GM12864 (cell line): Measurements from ENCODE around the gene FRYL.

Experiments used
- DNase-seq: peaks from one replicate; pipeline ENCODE4 v3.0.0-alpha.2; 2011; ENCODE audit warnings: low read depth
- H3K4me3 ChIP-seq: 2 replicates; pipeline ENCODE4 v1.5.1; 2011; ENCODE audit warnings: mild to moderate bottlenecking, low read depth, low read length, control low read depth
- CTCF ChIP-seq: IDR thresholded peaks from 2 replicates; pipeline ENCODE4 v1.5.1; 2011; ENCODE audit warnings: low read depth, mild to moderate bottlenecking, moderate library complexity, low read length, control low read depth, inconsistent platforms; ENCODE audit errors: missing control alignments

Gene FRYL

DNA sequence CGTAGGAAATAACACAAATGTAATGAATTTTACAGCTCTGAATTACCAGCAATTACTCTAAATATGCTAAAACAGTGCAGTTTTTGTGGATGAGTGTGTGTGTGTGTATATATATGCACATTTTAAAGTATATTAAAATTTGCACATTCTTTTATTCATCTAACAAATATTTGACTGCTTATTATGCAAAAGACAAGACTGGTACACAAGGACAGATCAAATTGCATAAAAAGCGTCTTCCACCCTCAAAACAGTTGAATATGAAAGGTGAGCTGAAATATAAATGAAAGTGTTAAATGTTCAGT is 276.1 kb downstream of the FRYL start:
- H3K4me3 ChIP-seq, result no peak overlapping the region
- TF ChIP-seq CTCF, result no peak
- no peak for DNase-seq

DNA sequence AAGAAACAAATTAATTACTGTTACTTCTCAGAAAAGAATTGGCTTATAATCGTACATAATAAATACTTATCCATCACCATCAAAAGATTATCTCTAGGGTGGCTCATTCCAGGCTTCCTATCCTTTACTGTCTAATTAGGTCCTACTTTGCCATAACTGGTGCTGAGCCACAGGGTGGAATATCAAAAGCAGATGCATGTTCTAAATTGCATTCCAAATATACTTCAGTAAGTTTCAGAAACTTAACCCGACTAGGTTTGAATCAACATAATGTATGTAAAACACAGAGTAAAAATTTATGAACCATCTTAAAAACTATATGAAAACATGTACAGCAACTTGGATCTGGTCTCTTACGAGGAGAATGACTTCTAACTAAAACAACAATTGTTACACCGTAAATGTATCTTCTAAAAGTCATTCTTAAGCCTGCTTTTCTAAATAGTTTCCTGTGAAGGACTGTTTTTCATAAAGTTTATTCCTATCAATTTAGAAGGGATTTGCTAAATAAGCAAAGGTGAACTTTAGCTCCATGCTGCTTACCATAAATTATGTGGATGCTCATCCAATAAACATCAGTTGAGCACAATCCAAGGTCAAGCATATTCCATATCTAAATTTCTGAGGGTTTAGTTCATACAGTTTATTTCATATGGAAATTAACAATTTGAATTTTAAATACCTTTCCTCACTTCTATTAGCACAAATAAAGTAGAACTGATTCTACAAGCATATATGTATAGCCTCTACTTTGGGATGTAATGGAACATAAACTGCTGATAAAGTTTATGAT is 276.6 kb downstream of the FRYL start:
- no peak for DNase-seq
- no peak overlapping the region for H3K4me3 ChIP-seq
- no peak for TF ChIP-seq CTCF

GRCh38 chr4:48499551-48500066 is 280.5 kb downstream of the FRYL start:
- no peak for TF ChIP-seq CTCF
- DNase-seq, result peak; percentile 26
- H3K4me3 ChIP-seq, result no peak overlapping the region

DNA sequence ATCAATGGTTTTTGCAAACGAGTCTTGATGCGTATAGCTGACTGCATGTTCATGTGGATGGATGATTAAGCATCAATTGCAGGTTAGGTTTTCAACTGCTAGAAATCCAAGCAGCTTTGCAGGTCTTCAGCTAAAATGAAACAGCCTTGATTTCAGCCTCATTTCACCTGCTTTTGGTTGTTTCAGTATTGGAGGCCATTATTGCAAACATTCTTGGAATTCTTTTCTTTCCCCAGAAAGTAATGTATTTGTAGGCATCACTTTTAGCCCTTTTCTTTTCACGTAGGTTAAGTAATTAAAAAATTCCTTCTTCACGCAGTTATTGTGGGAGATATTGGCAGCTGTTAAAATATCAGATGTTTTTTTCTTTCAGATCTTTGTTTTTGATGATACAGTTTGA is 281.2 kb downstream of the FRYL start:
- no peak for DNase-seq
- TF ChIP-seq CTCF, result no peak
- H3K4me3 ChIP-seq, result no peak overlapping the region

DNA sequence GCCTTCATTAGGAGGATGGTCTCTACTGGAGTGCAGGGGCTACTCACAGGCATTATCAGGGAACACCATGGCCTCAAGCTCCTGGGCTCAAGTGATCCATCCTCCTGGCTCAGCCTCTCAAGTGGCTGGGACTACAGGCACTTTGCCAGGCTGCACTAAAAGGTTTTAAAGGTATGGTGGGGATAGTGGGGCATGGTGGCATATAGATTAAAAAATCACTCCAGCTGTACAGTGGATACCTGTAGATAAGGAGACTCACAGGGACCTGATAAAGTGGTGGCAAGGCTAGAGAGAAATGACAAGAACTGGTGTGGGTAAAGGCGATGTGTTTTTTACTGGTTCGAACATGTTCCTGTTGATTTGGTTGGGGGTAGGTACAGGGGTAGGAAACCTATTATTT is 284.1 kb downstream of the FRYL start:
- H3K4me3 ChIP-seq, result no peak overlapping the region
- TF ChIP-seq CTCF, result no peak
- no peak for DNase-seq

GRCh38 chr4:48493452-48494100 is 286.5 kb downstream of the FRYL start:
- DNase-seq, result no peak
- no peak overlapping the region for H3K4me3 ChIP-seq
- no peak for TF ChIP-seq CTCF
